HG03280 (cell line): ENCODE measurements around the gene NOTCH4.

Experiments
- ATAC-seq: cut with Tn5 transposase; IDR thresholded peaks from one replicate; pipeline ENCODE4 v1.9.1; 2021; ENCODE audit warnings: mild to moderate bottlenecking, moderate library complexity; ENCODE audit not compliant: unreplicated experiment

Gene NOTCH4

GRCh38 chr6:32167761-32168262, 56.1 kb downstream of the NOTCH4 start:
- no peak for ATAC-seq

- no peak for ATAC-seq
Measured at GRCh38 chr6:32167154-32167760, 56.6 kb downstream of the NOTCH4 start.

DNA sequence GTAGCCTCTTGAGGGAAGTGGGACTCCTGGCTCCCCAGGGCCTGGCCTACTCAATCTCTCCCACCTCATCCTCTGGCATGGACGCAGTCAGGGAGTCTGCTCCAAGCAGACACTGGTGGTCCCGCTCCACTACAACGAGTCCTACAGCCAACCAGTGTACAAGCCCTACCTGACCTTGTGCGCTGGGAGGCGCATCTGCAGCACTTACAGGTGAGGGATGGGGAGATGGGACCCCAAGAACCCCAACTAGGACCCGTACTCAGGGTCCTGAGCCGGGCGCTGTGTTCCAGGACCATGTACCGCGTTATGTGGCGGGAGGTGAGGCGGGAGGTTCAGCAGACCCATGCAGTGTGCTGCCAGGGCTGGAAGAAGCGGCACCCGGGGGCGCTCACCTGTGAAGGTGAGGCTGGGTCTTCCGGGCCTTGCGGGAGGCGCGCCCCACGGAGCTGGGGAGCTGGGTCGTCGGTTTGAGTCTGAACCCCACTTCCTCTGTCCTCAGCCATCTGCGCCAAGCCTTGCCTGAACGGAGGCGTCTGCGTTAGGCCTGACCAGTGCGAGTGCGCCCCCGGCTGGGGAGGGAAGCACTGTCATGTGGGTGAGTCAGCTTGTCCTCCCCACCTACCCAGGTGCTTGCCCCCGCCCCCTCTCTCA, 57.3 kb downstream of the NOTCH4 start:
- no peak for ATAC-seq

- no peak for ATAC-seq
Measured at GRCh38 chr6:32164295-32164694, 59.6 kb downstream of the NOTCH4 start, which contains the start of gene EGFL8. Gene EGFL8, plus strand, starts transcription at chr6:32164595. Its CDS starts 1,571 bp downstream, at chr6:32166166.

DNA sequence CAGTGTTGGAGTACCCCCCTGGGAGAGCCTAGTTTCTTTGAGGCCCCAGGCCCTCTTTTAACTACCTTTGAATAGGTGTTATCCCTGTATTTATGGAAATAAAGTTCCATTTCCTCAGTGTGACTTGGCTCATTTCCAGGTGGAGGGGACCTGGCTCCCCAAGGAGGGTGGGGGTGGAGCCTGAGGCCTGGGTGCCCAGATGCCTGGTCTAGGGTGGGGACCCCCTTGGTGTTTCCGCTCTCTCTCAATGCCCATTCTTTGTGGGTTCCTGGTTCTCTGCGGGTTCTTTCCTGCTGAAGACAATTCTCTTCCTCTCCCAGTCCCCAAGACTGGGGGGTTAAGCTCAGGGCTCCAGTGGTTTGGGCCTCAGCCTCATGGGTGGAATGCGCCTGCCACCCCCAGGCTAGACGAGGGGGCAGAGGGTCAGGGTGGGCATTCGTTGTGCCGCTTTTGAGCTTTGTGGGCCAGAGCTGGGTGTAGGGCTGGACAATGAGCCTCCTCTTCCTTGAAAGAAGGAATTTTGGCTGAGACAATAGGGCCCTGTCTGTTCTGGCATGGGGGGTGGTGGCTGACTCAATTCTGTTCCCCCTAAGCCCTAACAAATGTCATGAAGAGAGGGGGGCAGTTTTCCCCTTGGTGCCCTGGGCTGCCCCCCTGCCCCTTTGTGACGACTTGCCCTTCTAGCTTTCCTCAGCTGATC, 60.2 kb downstream of the NOTCH4 start:
- ATAC-seq: no peak

- ATAC-seq: no peak
Measured at GRCh38 chr6:32158052-32158451, 65.8 kb downstream of the NOTCH4 start.

GRCh38 chr6:32156891-32157290, 67.0 kb downstream of the NOTCH4 start:
- no peak for ATAC-seq

DNA sequence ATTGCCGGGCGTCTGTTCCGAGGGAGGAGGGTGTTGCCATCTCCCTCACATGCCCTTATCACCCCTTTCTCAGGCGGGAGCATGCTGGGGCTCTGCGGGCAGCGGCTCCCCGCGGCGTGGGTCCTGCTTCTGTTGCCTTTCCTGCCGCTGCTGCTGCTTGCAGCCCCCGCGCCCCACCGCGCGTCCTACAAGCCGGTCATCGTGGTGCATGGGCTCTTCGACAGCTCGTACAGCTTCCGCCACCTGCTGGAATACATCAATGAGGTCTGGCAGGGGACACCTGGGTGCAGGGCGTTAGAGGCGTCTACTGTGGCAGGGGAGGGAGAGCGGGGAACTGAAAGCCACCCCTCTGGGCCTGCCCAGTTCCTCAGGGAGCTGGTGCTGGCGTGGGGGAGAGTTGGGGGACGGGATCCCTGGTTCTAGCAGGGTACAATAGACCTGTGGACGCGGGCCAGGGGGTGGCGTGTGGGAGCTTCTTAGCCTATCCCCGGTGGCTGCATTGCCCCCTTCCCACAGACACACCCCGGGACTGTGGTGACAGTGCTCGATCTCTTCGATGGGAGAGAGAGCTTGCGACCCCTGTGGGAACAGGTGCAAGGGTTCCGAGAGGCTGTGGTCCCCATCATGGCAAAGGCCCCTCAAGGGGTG, 69.2 kb downstream of the NOTCH4 start:
- peak; percentile 70 for ATAC-seq

DNA sequence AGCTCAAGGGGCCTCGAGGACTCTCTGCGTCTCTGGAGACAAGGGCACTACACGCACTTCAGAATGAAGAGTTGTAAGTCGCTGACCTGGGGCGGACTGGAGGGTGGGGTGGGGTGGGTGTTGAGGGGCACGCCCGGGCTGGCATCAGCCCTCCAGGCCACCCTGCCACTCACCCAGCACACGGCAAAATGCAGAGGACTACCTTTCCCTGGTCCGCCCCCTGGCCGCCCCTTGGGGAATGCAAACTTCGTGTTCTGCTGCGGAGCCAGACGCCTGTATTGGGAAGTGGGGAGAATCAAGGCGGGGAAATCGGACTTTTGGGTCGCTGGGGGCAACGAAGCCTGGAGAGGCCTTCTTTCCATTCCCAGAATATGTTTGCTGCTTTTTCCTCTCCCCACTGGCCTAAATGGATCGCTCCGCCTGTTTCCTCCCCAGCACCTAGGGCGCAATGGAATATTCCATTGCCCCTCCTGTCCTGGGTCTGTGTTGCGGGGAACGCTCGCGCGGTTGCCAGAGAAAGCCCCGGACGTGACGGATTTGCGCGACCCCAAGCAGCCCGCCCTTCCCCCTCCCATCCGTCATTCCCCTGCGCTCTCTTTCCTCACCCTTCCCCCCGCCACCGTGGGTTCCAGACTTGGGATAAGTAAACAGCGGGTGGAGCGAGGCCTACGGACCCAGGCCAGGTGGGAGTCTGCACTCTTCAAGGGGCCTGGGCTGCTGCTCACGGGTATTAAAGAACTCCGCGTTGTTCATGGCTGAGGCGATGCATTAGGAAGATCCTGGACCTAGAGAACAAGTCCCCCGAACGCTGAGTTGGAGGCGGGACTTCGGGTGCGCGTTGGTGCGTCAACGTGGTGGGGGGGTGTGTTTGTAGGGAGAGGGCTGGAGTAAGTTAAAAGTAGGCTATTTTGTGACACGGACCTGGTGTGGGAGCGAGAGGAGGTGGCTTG, 70.0 kb downstream of the NOTCH4 start, which contains the start of gene PPT2:
Gene PPT2, plus strand, starts transcription at position 578 of the 950 bp plus-strand sequence. CDS start 454 bp downstream, outside the sequence.
- ATAC-seq: peak; percentile 17

DNA sequence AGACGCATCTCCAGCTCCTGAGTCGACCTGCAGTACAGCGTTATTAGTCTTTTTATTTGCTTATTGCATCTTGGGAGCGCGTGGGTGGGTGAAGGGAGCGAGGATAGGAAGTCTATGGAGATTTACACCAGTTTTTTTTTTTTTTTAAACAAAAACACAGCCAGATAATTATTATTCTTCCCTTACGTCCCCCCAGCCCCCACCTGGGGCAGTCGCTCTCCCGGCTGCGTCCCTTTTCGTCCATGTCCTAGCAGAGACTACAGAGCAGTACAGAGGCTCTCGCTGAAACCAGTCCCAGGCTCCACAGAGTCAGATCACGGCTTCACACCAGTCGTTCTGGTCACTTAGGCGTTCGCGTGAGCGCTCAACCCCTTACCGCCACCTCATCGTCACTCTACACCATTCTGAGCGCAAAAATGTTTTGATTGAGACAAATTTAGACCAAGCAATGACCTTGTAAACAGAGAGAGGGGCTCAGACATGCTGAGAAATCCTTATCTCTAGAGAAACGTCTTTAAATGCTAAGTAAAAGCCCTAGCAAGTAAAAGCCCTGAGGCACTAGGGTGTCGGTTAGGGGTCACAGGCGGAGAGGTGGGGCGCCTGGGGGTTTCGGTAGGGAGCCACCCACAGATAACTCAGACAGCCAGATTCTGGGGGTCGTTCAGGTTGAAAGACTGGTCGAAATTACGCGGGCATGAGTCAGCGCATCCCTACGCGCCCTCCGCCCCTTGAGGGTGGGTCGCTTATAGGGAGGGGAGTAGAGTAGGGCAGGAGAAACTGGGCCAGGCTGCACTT, 70.9 kb downstream of the NOTCH4 start:
- no peak for ATAC-seq

DNA sequence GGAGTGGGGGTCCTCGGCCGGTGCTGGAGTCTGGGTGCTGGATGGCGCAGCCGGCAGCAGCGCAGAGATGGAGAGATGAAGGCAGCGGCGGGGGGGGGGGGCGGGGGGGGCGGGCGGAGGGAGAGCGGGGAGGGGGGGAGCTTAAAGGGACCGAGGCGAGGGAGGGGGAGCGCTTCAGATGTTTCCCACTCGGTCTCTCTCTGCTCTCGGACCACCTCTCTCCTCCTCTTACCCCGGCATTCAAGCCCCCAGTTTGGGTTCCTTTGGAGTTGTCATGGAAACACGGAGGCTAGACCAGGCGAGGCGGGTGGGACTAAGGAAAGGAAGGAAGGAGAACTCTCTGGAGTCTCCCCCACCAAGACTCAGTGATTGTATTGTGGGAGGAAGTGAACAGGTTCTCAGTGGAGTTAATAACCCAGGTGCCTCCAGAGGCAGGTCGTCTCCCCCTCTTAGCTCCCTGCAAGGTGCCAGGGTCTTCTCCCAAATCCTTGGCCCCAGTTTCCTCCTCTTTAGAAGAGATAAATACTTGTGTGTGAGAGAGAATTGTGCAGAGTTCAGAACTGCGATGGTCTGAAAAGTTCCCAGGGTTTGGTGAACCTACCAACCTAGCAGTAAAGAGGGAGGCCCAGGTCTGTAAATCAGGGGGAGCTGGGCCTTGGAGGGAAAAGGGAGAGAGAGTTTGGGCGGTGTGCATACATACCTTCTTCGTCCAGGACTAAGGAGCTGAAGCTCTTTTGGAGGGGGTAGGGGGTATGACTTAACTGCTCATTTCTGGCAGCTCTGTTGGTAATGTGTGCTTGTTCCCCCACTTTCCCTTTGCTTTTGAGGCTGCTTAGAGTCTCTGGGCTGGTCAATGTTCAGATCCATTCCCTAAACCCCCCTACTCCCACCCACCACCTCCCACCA, 71.8 kb downstream of the NOTCH4 start, which contains the start of gene PRRT1:
Gene PRRT1, minus strand, starts transcription at position 77 of the 906 bp plus-strand sequence. CDS start 112 bp downstream, outside the sequence.
- ATAC-seq: no peak

DNA sequence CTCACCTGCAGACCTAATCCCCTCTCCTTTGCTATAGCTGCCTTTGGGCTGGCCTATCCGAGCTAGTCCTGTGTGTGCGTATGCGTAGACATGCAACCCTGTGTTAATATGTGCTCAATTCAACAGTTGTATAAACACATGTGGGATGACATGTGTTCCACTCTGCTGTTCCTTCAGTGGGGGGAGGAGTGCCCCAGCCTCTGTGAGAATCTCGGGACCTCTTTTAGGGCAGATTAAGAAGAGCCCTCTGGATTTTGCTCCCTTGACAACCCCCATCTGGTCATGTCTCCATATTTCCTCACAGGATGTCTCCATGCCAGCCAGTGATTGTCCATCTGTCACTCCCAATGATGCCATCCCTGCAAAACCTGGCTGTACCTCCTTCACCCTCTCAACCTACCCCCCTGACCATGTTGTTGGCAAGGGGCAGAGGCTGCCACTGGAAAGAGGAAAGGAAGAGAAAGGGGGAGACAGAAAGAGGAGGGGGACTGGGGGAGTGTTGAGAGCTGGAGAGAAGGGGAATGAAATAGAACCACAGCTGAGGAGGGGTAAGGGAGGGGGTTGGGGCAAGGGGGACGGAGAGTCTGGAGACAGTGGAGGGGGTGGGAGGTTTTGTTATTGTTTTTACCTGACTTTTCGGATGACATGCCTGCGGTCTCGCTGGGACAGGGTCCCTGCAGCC, 72.5 kb downstream of the NOTCH4 start:
- ATAC-seq: no peak

DNA sequence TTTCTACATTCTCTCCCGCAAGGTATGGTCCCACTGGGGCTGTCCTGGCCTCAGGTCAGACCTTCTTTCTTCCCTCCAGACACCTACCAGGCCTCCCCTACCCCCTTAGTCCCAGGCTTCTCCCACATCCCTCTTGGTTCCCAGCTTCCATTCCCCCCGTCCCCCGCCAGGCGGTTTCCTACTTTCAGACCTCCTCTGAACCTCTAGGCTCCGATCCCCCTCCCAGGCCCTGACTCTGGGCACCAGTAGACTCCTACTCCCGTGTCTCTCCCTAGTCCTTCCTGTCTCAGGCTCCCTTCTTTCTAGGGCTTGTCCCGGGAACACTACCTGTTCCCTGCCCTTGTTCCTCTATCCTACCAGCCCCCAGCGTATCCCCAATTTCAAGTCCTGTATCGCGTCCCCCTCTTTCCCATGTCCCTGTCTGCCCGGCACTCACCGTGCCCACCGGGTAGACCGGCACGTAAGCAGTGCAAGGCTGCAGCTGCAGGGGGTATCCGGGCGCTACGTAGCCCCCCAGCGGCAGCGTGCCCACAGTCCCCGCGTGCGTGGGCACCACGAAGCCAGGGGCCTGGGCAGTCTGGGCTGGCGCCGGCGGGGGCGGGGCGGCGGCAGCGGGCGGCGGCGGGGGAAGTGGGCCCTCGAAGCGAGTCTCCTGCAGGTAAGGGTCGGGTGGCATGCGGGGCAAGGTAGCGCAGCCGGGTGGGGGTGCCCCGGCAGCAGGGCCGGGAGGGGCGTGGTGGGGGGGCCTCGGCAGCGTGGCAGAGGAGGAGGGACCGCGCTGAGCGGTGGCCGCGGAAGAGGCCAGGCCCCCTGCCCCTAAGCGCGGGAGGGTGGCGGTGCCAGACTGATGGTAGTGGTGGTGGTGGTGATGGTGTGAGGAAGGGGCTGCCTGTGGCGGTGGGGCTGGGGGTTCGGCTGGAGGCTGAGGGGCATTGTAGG, 73.7 kb downstream of the NOTCH4 start:
- no peak for ATAC-seq

GRCh38 chr6:32149092-32149755, 74.6 kb downstream of the NOTCH4 start:
- no peak for ATAC-seq

GRCh38 chr6:32148289-32149091, 75.4 kb downstream of the NOTCH4 start:
- no peak for ATAC-seq
